Neural progenitor cell (in vitro differentiated cells): ENCODE measurements around the gene PRLHR. TPM values are rescaled to one million over a fixed set of nuclear protein-coding genes. Genes with fewer than 3 reads are reported as not detected.
A peak's percentile ranks its signal among the peaks of the same experiment; 100 is the strongest.

Source experiments
- DNase-seq: peaks from one replicate; pipeline ENCODE4 v3.0.0-alpha.2; 2016; ENCODE audit warnings: low spot score
- H2AFZ ChIP-seq: fragments of 200-600 bp; sonication (generic); replicated peaks from 2 replicates; pipeline ENCODE4 v1.6.1; 2016; ENCODE audit warnings: antibody characterized with exemption
- H3F3A ChIP-seq: fragments of 200-600 bp; sonication (generic); 2 replicates; pipeline ENCODE4 v1.6.1; 2016; ENCODE audit warnings: antibody characterized with exemption, low read depth
- H3K27ac ChIP-seq: fragments of 200-600 bp; sonication (generic); 2 replicates; pipeline ENCODE4 v1.5.1; 2016; ENCODE audit warnings: mild to moderate bottlenecking
- H3K27me3 ChIP-seq: fragments of 200-600 bp; sonication (generic); 2 replicates; pipeline ENCODE4 v1.6.1; 2016; ENCODE audit warnings: mild to moderate bottlenecking, moderate library complexity
- H3K36me3 ChIP-seq: fragments of 200-600 bp; sonication (generic); 2 replicates; pipeline ENCODE4 v1.5.1; 2016
- H3K4me1 ChIP-seq: fragments of 200-600 bp; sonication (generic); 2 replicates; pipeline ENCODE4 v1.6.1; 2016; ENCODE audit warnings: mixed run types
- H3K4me2 ChIP-seq: fragments of 200-600 bp; sonication (generic); 2 replicates; pipeline ENCODE4 v1.6.1; 2016
- H3K4me3 ChIP-seq: fragments of 200-600 bp; sonication (generic); 2 replicates; pipeline ENCODE4 v1.5.1; 2016
- H3K79me2 ChIP-seq: fragments of 200-600 bp; sonication (generic); 2 replicates; pipeline ENCODE4 v1.6.1; 2016; ENCODE audit warnings: low read depth
- H3K9ac ChIP-seq: fragments of 200-600 bp; sonication (generic); 2 replicates; pipeline ENCODE4 v1.6.1; 2016
- H3K9me3 ChIP-seq: fragments of 200-600 bp; sonication (generic); 2 replicates; pipeline ENCODE4 v1.5.1; 2016; ENCODE audit warnings: low read depth
- H4K20me1 ChIP-seq: fragments of 200-600 bp; sonication (generic); 2 replicates; pipeline ENCODE4 v1.6.1; 2016; ENCODE audit warnings: low read depth
- H3K27ac Mint-ChIP-seq: 3 replicates; pipeline ENCODE4 v1.8.0; 2021; ENCODE audit warnings: mixed read lengths
- H3K27me3 Mint-ChIP-seq: 2 replicates; pipeline ENCODE4 v1.8.0; 2022; ENCODE audit warnings: low read depth, mild to moderate bottlenecking, inconsistent platforms, moderate library complexity, mixed read lengths; ENCODE audit not compliant: insufficient read depth
- H3K36me3 Mint-ChIP-seq: 3 replicates; pipeline ENCODE4 v1.8.0; 2021; ENCODE audit warnings: mixed read lengths
- H3K4me1 Mint-ChIP-seq: 3 replicates; pipeline ENCODE4 v1.8.0; 2021; ENCODE audit warnings: mixed read lengths
- H3K4me3 Mint-ChIP-seq: 3 replicates; pipeline ENCODE4 v1.8.0; 2021; ENCODE audit warnings: mild to moderate bottlenecking, moderate library complexity, mixed read lengths
- H3K9me3 Mint-ChIP-seq: 3 replicates; pipeline ENCODE4 v1.8.0; 2020; ENCODE audit warnings: mixed read lengths
- EZH2 ChIP-seq: fragments of 200-600 bp; sonication (generic); IDR thresholded peaks from 2 replicates; pipeline ENCODE4 v1.6.1; 2017; ENCODE audit warnings: antibody characterized with exemption, mild to moderate bottlenecking, moderate library complexity
- EZH2phosphoT487 ChIP-seq: fragments of 200-600 bp; sonication (generic); IDR thresholded peaks from 2 replicates; pipeline ENCODE4 v1.6.1; 2017; ENCODE audit warnings: antibody characterized with exemption
- total RNA-seq: library from RNA; depleted of rRNA; stranded (reverse); fragments of >200 nt; gene quantifications from 2 replicates; pipeline ENCODE4 v1.2.3, GENCODE V29; 2015; ENCODE audit warnings: low replicate concordance
- TF ChIP-seq, protein P1 (sequence below): fragments of 200-600 bp; sonication (generic); IDR thresholded peaks from 2 replicates; pipeline ENCODE4 v1.5.1; 2017; ENCODE audit warnings: antibody characterized with exemption, mild to moderate bottlenecking

The PRLHR gene
- total RNA-seq, 1 donor from 2014 or later = not detected

DNA sequence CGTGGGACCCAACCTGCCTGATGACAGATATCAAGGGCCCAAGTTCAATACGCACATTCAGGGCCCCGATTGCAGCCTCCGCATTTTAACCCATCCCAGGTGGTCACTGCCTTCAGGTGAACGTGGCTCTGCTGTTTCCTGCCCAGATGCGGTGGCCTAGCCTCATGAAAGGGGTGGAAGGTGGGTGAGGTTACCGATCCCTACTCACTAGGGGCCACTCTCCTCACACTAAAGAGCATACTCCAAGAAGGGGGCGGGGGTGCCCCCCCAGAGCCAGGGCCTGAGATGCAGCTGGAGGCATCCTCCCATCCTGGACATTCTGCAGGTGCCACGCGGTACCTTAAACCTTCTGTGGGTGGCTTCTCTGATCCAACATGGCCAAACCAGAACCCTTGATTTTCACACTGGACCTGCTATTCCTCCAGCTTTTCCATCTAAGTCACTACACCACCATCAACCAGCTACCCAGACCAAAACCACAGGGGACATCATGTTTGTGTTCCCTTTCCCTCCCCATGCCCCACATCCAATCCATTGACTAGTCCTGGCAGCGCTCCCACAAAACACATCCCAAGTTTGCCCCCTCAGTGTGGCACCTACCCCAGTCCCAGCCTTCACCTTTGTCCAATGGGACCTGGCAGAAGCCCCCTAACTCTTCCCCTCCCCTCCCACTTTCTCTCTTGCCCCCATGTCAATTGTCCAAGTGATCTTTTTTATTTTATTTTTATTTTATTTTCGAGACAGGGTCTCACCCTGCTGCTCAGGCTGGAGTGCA, 30.0 kb downstream of the PRLHR start:
- Histone ChIP-seq H3K9ac (no peak overlapping the region), H3K36me3 (no peaks in the 10 kb centered on the region), H3F3A (no peaks in the 10 kb centered on the region), H3K79me2 (no peaks in the 10 kb centered on the region), H3K27ac (no peak overlapping the region), H3K27me3 (no peaks in the 10 kb centered on the region), H4K20me1 (no peaks in the 10 kb centered on the region), H3K4me1 (peaks cover 3% of the 10 kb centered on the region), H2AFZ (no peak overlapping the region), H3K4me2 (no peak overlapping the region), H3K9me3 (no peaks in the 10 kb centered on the region), H3K4me3 (no peak overlapping the region)
- no peak overlapping the region for H3K27ac Mint-ChIP-seq
- no peaks in the 10 kb centered on the region for H3K36me3 Mint-ChIP-seq
- TF ChIP-seq EZH2 (no peak), EZH2phosphoT487 (no peak)
- TF ChIP-seq, protein P1, sequence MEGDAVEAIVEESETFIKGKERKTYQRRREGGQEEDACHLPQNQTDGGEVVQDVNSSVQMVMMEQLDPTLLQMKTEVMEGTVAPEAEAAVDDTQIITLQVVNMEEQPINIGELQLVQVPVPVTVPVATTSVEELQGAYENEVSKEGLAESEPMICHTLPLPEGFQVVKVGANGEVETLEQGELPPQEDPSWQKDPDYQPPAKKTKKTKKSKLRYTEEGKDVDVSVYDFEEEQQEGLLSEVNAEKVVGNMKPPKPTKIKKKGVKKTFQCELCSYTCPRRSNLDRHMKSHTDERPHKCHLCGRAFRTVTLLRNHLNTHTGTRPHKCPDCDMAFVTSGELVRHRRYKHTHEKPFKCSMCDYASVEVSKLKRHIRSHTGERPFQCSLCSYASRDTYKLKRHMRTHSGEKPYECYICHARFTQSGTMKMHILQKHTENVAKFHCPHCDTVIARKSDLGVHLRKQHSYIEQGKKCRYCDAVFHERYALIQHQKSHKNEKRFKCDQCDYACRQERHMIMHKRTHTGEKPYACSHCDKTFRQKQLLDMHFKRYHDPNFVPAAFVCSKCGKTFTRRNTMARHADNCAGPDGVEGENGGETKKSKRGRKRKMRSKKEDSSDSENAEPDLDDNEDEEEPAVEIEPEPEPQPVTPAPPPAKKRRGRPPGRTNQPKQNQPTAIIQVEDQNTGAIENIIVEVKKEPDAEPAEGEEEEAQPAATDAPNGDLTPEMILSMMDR = no peak
- no peak for DNase-seq
- H3K4me3 Mint-ChIP-seq = no peak overlapping the region
- H3K27me3 Mint-ChIP-seq = peaks cover 12% of the 10 kb centered on the region
- H3K4me1 Mint-ChIP-seq = peaks cover under 1% of the 10 kb centered on the region
- H3K9me3 Mint-ChIP-seq = peaks cover 5% of the 10 kb centered on the region

DNA sequence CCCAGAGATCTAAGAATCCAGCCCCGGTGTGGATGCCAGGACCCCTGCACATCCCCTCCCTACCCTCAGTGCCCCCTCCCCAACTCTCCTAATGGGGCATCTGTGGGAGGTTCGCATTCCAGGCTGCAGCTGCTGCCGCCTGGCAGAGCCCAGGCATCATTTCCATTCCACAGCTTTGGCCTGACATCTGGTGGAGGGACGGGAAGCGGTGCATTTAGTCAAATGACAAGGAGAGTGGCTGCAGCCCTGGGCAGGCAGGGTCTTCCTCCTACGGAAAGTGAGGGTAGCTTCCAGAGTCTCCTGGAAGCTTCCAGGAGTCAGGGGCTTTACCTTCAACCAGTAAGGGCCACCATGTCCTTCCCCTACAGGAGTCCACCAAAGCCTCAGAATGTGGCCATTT, 30.8 kb downstream of the PRLHR start:
- TF ChIP-seq EZH2 = no peak
- TF ChIP-seq, protein P1 = peak; percentile 60
- no peak for TF ChIP-seq EZH2phosphoT487
- no peaks in the 10 kb centered on the region for H3K79me2 ChIP-seq
- peaks cover 12% of the 10 kb centered on the region for H3K27me3 Mint-ChIP-seq
- H3K9me3 ChIP-seq = no peaks in the 10 kb centered on the region
- no peak overlapping the region for H3K4me2 ChIP-seq
- H3K27ac Mint-ChIP-seq = no peak overlapping the region
- H2AFZ ChIP-seq = no peak overlapping the region
- H3K4me3 Mint-ChIP-seq = no peak overlapping the region
- H3K27me3 ChIP-seq = no peaks in the 10 kb centered on the region
- no peaks in the 10 kb centered on the region for H3F3A ChIP-seq
- no peaks in the 10 kb centered on the region for H3K36me3 ChIP-seq
- peaks cover 6% of the 10 kb centered on the region for H3K9me3 Mint-ChIP-seq
- H3K27ac ChIP-seq = no peak overlapping the region
- H3K4me3 ChIP-seq = no peak overlapping the region
- H3K4me1 Mint-ChIP-seq = no peaks in the 10 kb centered on the region
- no peak overlapping the region for H3K9ac ChIP-seq
- DNase-seq = peak; percentile 79
- H3K4me1 ChIP-seq = peaks cover 3% of the 10 kb centered on the region
- H4K20me1 ChIP-seq = no peaks in the 10 kb centered on the region
- H3K36me3 Mint-ChIP-seq = no peaks in the 10 kb centered on the region

DNA sequence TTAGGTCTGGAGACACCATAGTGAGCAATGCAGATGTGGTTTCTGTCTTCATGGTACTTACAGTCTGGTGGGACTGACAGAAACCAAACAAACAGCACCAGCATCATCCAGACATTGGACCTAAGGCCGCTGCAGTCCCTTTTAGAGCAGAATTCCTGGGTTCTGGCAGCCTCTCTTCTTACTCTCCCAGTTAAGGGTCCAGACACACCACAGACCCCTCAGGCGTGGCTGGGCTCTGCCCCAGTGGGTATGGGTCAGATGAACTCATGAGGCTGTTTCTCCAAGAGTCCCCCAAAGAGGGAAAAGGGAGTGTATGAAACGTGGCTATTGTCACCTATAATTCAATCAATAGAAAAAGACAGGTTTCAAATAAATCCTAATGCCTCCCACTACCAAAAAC, 31.3 kb downstream of the PRLHR start:
- no peaks in the 10 kb centered on the region for H3K36me3 Mint-ChIP-seq
- Histone ChIP-seq H2AFZ (no peak overlapping the region), H3F3A (no peaks in the 10 kb centered on the region), H3K4me1 (peaks cover 3% of the 10 kb centered on the region), H4K20me1 (no peaks in the 10 kb centered on the region), H3K27me3 (no peaks in the 10 kb centered on the region), H3K9me3 (no peaks in the 10 kb centered on the region), H3K4me2 (no peak overlapping the region), H3K4me3 (no peak overlapping the region), H3K9ac (no peak overlapping the region), H3K79me2 (no peaks in the 10 kb centered on the region), H3K36me3 (no peaks in the 10 kb centered on the region), H3K27ac (no peak overlapping the region)
- peaks cover 8% of the 10 kb centered on the region for H3K9me3 Mint-ChIP-seq
- TF ChIP-seq, protein P1 = no peak
- TF ChIP-seq EZH2phosphoT487 (no peak), EZH2 (no peak)
- H3K4me3 Mint-ChIP-seq = no peak overlapping the region
- no peaks in the 10 kb centered on the region for H3K4me1 Mint-ChIP-seq
- H3K27ac Mint-ChIP-seq = no peak overlapping the region
- peaks cover 12% of the 10 kb centered on the region for H3K27me3 Mint-ChIP-seq
- no peak for DNase-seq
